Hepatocyte (in vitro differentiated cells): ENCODE data around the gene TNNC1. TPM values are rescaled to one million over a fixed set of nuclear protein-coding genes. Genes with fewer than 3 reads are reported as not detected.

Experiments
- DNase-seq: peaks from one replicate; pipeline ENCODE4 v3.0.0-alpha.2; 2016; ENCODE audit warnings: low spot score
- H2AFZ ChIP-seq: fragments of 200-600 bp; sonication (generic); 2 replicates; pipeline ENCODE4 v1.6.0; 2016; ENCODE audit warnings: antibody characterized with exemption, mild to moderate bottlenecking
- H3K27ac ChIP-seq: fragments of 200-600 bp; sonication (generic); 2 replicates; pipeline ENCODE4 v1.5.1; 2016; ENCODE audit warnings: mild to moderate bottlenecking
- H3K27me3 ChIP-seq: fragments of 200-600 bp; sonication (generic); 2 replicates; pipeline ENCODE4 v1.6.1; 2016
- H3K36me3 ChIP-seq: fragments of 200-600 bp; sonication (generic); replicated peaks from 2 replicates; pipeline ENCODE4 v1.5.1; 2016; ENCODE audit warnings: low read depth; ENCODE audit not compliant: insufficient read depth
- H3K4me1 ChIP-seq: fragments of 200-600 bp; sonication (generic); 2 replicates; pipeline ENCODE4 v1.5.1; 2016; ENCODE audit warnings: mild to moderate bottlenecking, moderate library complexity; ENCODE audit not compliant: insufficient read depth
- H3K4me2 ChIP-seq: fragments of 200-600 bp; sonication (generic); 2 replicates; pipeline ENCODE4 v1.6.0; 2016
- H3K4me3 ChIP-seq: fragments of 200-600 bp; sonication (generic); 2 replicates; pipeline ENCODE4 v1.5.1; 2016; ENCODE audit warnings: mild to moderate bottlenecking
- H3K79me2 ChIP-seq: fragments of 200-600 bp; sonication (generic); 2 replicates; pipeline ENCODE4 v1.6.0; 2017; ENCODE audit warnings: mild to moderate bottlenecking
- H3K9me2 ChIP-seq: fragments of 200-600 bp; sonication (generic); replicated peaks from 2 replicates; pipeline ENCODE4 v1.6.0; 2017; ENCODE audit warnings: mild to moderate bottlenecking; ENCODE audit not compliant: insufficient read depth
- H3K9me3 ChIP-seq: fragments of 200-600 bp; sonication (generic); 2 replicates; pipeline ENCODE4 v1.5.1; 2016; ENCODE audit warnings: low read depth, mild to moderate bottlenecking
- H4K20me1 ChIP-seq: fragments of 200-600 bp; sonication (generic); 2 replicates; pipeline ENCODE4 v1.6.0; 2016; ENCODE audit warnings: mild to moderate bottlenecking; ENCODE audit not compliant: insufficient read depth, poor library complexity, severe bottlenecking
- CTCF ChIP-seq: fragments of 200-600 bp; sonication (generic); IDR thresholded peaks from 2 replicates; pipeline ENCODE4 v1.5.1; 2016; ENCODE audit warnings: antibody characterized with exemption, mild to moderate bottlenecking; ENCODE audit not compliant: poor library complexity
- EZH2 ChIP-seq: fragments of 200-600 bp; sonication (generic); IDR thresholded peaks from 2 replicates; pipeline ENCODE4 v1.6.1; 2016; ENCODE audit warnings: antibody characterized with exemption, mild to moderate bottlenecking, borderline replicate concordance
- EZH2phosphoT487 ChIP-seq: fragments of 200-600 bp; sonication (generic); IDR thresholded peaks from one replicate; pipeline ENCODE4 v1.6.1; 2018; ENCODE audit warnings: antibody characterized with exemption, mild to moderate bottlenecking, low read depth, moderate library complexity; ENCODE audit not compliant: unreplicated experiment, severe bottlenecking
- WGBS: methylation state at CpG from one replicate; pipeline ENCODE4 v1.1.6; 2016; ENCODE audit warnings: low lambda C conversion rate; ENCODE audit errors: missing lambda C conversion rate; 5-methylcytosine and 5-hydroxymethylcytosine counted together
- polyA plus RNA-seq: library from polyadenylated mRNA; unstranded; fragments of >200 nt; fragmentation: Nextera tagmentation; extraction: Ambion mirVana; gene quantifications from 2 replicates; pipeline ENCODE4 v1.2.1, GENCODE V29; 2016
- total RNA-seq: library from RNA; depleted of rRNA; stranded (reverse); fragments of >200 nt; gene quantifications from 2 replicates; pipeline ENCODE4 v1.2.3, GENCODE V29; 2014

Gene TNNC1
- total and polyA plus RNA-seq, 2 experiments from 2014 or later, result 9.7 to 15.0 TPM

- no peaks in the 10 kb centered on the region for H3K4me1 ChIP-seq
- H3K36me3 ChIP-seq, result no peaks in the 10 kb centered on the region
- whole genome bisulfite sequencing, result 95% methylated on average over 25 of the region's 25 CpGs
- no peaks in the 10 kb centered on the region for H3K27me3 ChIP-seq
- no peaks in the 10 kb centered on the region for H3K9me3 ChIP-seq
- no peaks in the 10 kb centered on the region for H3K79me2 ChIP-seq
- no peak for TF ChIP-seq CTCF
- TF ChIP-seq EZH2, result no peak
- TF ChIP-seq EZH2phosphoT487, result no peak
- no peak overlapping the region for H3K4me3 ChIP-seq
- no peaks in the 10 kb centered on the region for H3K9me2 ChIP-seq
- H3K4me2 ChIP-seq, result no peak overlapping the region
- H4K20me1 ChIP-seq, result no peaks in the 10 kb centered on the region
- no peak overlapping the region for H3K27ac ChIP-seq
- H2AFZ ChIP-seq, result no peak overlapping the region
- no peak for DNase-seq
These were observed 9.8 kb downstream of the TNNC1 start for GRCh38 chr3:52443791-52444687.

GRCh38 chr3:52443268-52443610 lies 10.6 kb downstream of the TNNC1 start:
- no peak for TF ChIP-seq EZH2
- TF ChIP-seq CTCF, result no peak
- no peak for TF ChIP-seq EZH2phosphoT487
- no peaks in the 10 kb centered on the region for H3K36me3 ChIP-seq
- no peaks in the 10 kb centered on the region for H3K27me3 ChIP-seq
- no peak overlapping the region for H3K27ac ChIP-seq
- no peaks in the 10 kb centered on the region for H3K79me2 ChIP-seq
- DNase-seq, result no peak
- H4K20me1 ChIP-seq, result no peaks in the 10 kb centered on the region
- H3K9me2 ChIP-seq, result no peaks in the 10 kb centered on the region
- 84% methylated on average over 8 of the region's 8 CpGs for WGBS
- no peaks in the 10 kb centered on the region for H3K4me1 ChIP-seq
- no peak overlapping the region for H3K4me2 ChIP-seq
- H2AFZ ChIP-seq, result no peak overlapping the region
- no peaks in the 10 kb centered on the region for H3K9me3 ChIP-seq
- no peak overlapping the region for H3K4me3 ChIP-seq

- H3K27me3 ChIP-seq, result no peaks in the 10 kb centered on the region
- no peaks in the 10 kb centered on the region for H3K79me2 ChIP-seq
- H3K27ac ChIP-seq, result no peak overlapping the region
- H2AFZ ChIP-seq, result no peak overlapping the region
- no peak overlapping the region for H3K4me3 ChIP-seq
- no peaks in the 10 kb centered on the region for H4K20me1 ChIP-seq
- WGBS, result 91% methylated on average over 16 of the region's 16 CpGs
- no peak for DNase-seq
- no peak for TF ChIP-seq CTCF
- TF ChIP-seq EZH2phosphoT487, result no peak
- TF ChIP-seq EZH2, result no peak
- no peaks in the 10 kb centered on the region for H3K9me2 ChIP-seq
- no peaks in the 10 kb centered on the region for H3K9me3 ChIP-seq
- H3K4me1 ChIP-seq, result no peaks in the 10 kb centered on the region
- no peaks in the 10 kb centered on the region for H3K36me3 ChIP-seq
- H3K4me2 ChIP-seq, result no peak overlapping the region
These were observed 11.2 kb downstream of the TNNC1 start for GRCh38 chr3:52442409-52443267.
